HL-60 (cell line): ENCODE data around the gene SHC2.

Source experiments
- DNase-seq, 2 experiments: peaks; one replicate each; pipeline ENCODE4 v3.0.0-alpha.2; 2010 to 2020; ENCODE audit warnings: low read depth in 1 of 2, low spot score in 1 of 2
- H3K27ac ChIP-seq: fragments of 250-450 bp; sonication (Bioruptor Pico); replicated peaks from 2 replicates; pipeline ENCODE4 v1.5.1; 2020; ENCODE audit warnings: mild to moderate bottlenecking, moderate library complexity
- H3K27me3 ChIP-seq: fragments of 250-450 bp; sonication (Bioruptor Pico); 2 replicates; pipeline ENCODE4 v1.5.1; 2021; ENCODE audit warnings: mild to moderate bottlenecking, moderate library complexity; ENCODE audit not compliant: insufficient read depth, poor library complexity, severe bottlenecking
- H3K4me3 ChIP-seq: replicated peaks from 2 replicates; pipeline ENCODE4 v1.5.1; 2011; ENCODE audit warnings: mild to moderate bottlenecking, control low read depth, low read length; ENCODE audit not compliant: insufficient read depth
- CTCF ChIP-seq: IDR thresholded peaks from one replicate; pipeline ENCODE4 v1.5.1; 2011; ENCODE audit warnings: low read length, control low read depth, inconsistent platforms; ENCODE audit not compliant: insufficient read depth
- GABPA ChIP-seq: IDR thresholded peaks from 2 replicates; pipeline ENCODE4 v1.6.1; 2012; ENCODE audit warnings: low read depth
- POLR2AphosphoS5 ChIP-seq: IDR thresholded peaks from 2 replicates; pipeline ENCODE4 v1.6.1; 2012; ENCODE audit warnings: low read depth
- REST ChIP-seq: IDR thresholded peaks from 2 replicates; pipeline ENCODE4 v1.6.1; 2012; ENCODE audit warnings: low read depth; ENCODE audit not compliant: insufficient replicate concordance
- SPI1 ChIP-seq: IDR thresholded peaks from 2 replicates; pipeline ENCODE4 v1.6.1; 2012; ENCODE audit warnings: low read depth, mild to moderate bottlenecking, borderline replicate concordance

SHC2 gene

GRCh38 chr19:374183-374885, 86.5 kb downstream of the SHC2 start:
- TF ChIP-seq REST: no peak
- no peak for TF ChIP-seq POLR2AphosphoS5
- no peak for TF ChIP-seq SPI1
- TF ChIP-seq GABPA: no peak
- TF ChIP-seq CTCF: no peak
- Histone ChIP-seq H3K27me3 (no peaks in the 10 kb centered on the region), H3K4me3 (no peak overlapping the region), H3K27ac (no peak overlapping the region)
- no peak for DNase-seq

GRCh38 chr19:373391-374182, 87.2 kb downstream of the SHC2 start:
- no peak for TF ChIP-seq REST
- no peak for TF ChIP-seq CTCF
- TF ChIP-seq GABPA: no peak
- no peak for TF ChIP-seq SPI1
- no peak for TF ChIP-seq POLR2AphosphoS5
- H3K27ac ChIP-seq: no peak overlapping the region
- H3K27me3 ChIP-seq: no peaks in the 10 kb centered on the region
- no peak for DNase-seq
- H3K4me3 ChIP-seq: no peak overlapping the region

- no peak for DNase-seq
- Histone ChIP-seq H3K4me3 (no peak overlapping the region), H3K27me3 (no peaks in the 10 kb centered on the region), H3K27ac (no peak overlapping the region)
- no peak for TF ChIP-seq SPI1
- no peak for TF ChIP-seq POLR2AphosphoS5
- no peak for TF ChIP-seq GABPA
- no peak for TF ChIP-seq CTCF
- TF ChIP-seq REST: no peak
Observed at GRCh38 chr19:372306-372890, 88.4 kb downstream of the SHC2 start.
